Gastroesophageal sphincter (tissue), 4 donors: ENCODE results near the gene FRRS1L. TPM values are rescaled to one million over a fixed set of nuclear protein-coding genes. Genes with fewer than 3 reads are reported as not detected.
A peak's percentile ranks its signal among the peaks of the same experiment; 100 is the strongest.

Experiments
- ATAC-seq: fragments of 150-250 bp; one replicate; pipeline ENCODE4 v1.9.1; 2016; ENCODE audit warnings: mild to moderate bottlenecking, moderate library complexity
- H3K27ac ChIP-seq, 4 donors: fragments of 200-600 bp; sonication (generic) in 3 of 4; 1 replicate in 3 of 4; 2 replicates in 1 of 4; pipeline ENCODE4 v1.5.1; 2016 to 2019
- H3K27me3 ChIP-seq: fragments of 200-600 bp; sonication (generic); one replicate; pipeline ENCODE4 v1.5.1; 2019
- H3K36me3 ChIP-seq, 2 donors: fragments of 200-600 bp; sonication (generic); one replicate each; pipeline ENCODE4 v1.5.1; 2019; ENCODE audit warnings: control low read depth in 1 of 2
- H3K4me1 ChIP-seq, 3 donors: fragments of 200-600 bp; sonication (generic); 1 replicate in 2 of 3; 2 replicates in 1 of 3; pipeline ENCODE4 v1.5.1; 2016 to 2019; ENCODE audit warnings: control low read depth in 2 of 3
- H3K4me3 ChIP-seq, 2 donors: fragments of 200-600 bp; sonication (generic); one replicate each; pipeline ENCODE4 v1.5.1; 2019; ENCODE audit warnings: mild to moderate bottlenecking in 1 of 2, moderate library complexity in 1 of 2
- H3K9me3 ChIP-seq, 3 donors: fragments of 200-600 bp; sonication (generic); one replicate each; pipeline ENCODE4 v1.5.1; 2017 to 2019; ENCODE audit warnings: control low read depth in 2 of 3
- EP300 ChIP-seq: sonication (generic); formaldehyde crosslinking; IDR thresholded peaks from one replicate; pipeline ENCODE4 v1.6.1; 2017; ENCODE audit warnings: antibody characterized with exemption, mild to moderate bottlenecking
- POLR2A ChIP-seq, 2 donors: fragments of 450-650 bp; IDR thresholded peaks; one replicate each; pipeline ENCODE4 v1.6.1; 2017; ENCODE audit warnings: antibody characterized with exemption in 2 of 2, mild to moderate bottlenecking in 2 of 2, moderate library complexity in 1 of 2
- POLR2AphosphoS5 ChIP-seq: sonication (generic); formaldehyde crosslinking; IDR thresholded peaks from one replicate; pipeline ENCODE4 v1.6.1; 2017; ENCODE audit warnings: antibody characterized with exemption
- WGBS, 2 donors: methylation state at CpG; one replicate each; pipeline ENCODE4 v1.1.5; 2018; ENCODE audit warnings: low coverage in 1 of 2; 5-methylcytosine and 5-hydroxymethylcytosine counted together
- total RNA-seq, 4 donors: library from RNA; depleted of rRNA; stranded (reverse); fragments of >200 nt; gene quantifications; one replicate each; pipeline ENCODE4 v1.1.0, GENCODE V29; 2016
- TF ChIP-seq, protein P1 (sequence below), 4 experiments: fragments of 200-600 bp in 2 of 4; fragments of 450-650 bp in 2 of 4; sonication (generic) in 1 of 4; IDR thresholded peaks; one replicate each; pipeline ENCODE4 v1.5.1; 2017 to 2019; ENCODE audit warnings: antibody characterized with exemption in 4 of 4, mild to moderate bottlenecking in 2 of 4, moderate library complexity in 2 of 4

Gene FRRS1L
- total RNA-seq, 4 donors from 2014 or later, result 4.6 to 11.5 (median 10.1) TPM

GRCh38 chr9:109114670-109115069, 52.4 kb downstream of the FRRS1L start:
- no peaks in the 10 kb centered on the region for H3K9me3 ChIP-seq
- H3K4me1 ChIP-seq, result peaks cover 9 to 92% (median 38%) of the 10 kb centered on the region in 3 donors
- peak overlapping the region; percentile 85 to 95 (median 94) for H3K27ac ChIP-seq
- H3K4me3 ChIP-seq, result peak overlapping the region in 1 of 2 donors; percentile 22
- no peak for ATAC-seq
- no peaks in the 10 kb centered on the region for H3K27me3 ChIP-seq
- TF ChIP-seq, protein P1, sequence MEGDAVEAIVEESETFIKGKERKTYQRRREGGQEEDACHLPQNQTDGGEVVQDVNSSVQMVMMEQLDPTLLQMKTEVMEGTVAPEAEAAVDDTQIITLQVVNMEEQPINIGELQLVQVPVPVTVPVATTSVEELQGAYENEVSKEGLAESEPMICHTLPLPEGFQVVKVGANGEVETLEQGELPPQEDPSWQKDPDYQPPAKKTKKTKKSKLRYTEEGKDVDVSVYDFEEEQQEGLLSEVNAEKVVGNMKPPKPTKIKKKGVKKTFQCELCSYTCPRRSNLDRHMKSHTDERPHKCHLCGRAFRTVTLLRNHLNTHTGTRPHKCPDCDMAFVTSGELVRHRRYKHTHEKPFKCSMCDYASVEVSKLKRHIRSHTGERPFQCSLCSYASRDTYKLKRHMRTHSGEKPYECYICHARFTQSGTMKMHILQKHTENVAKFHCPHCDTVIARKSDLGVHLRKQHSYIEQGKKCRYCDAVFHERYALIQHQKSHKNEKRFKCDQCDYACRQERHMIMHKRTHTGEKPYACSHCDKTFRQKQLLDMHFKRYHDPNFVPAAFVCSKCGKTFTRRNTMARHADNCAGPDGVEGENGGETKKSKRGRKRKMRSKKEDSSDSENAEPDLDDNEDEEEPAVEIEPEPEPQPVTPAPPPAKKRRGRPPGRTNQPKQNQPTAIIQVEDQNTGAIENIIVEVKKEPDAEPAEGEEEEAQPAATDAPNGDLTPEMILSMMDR (IDR thresholded peaks at IDR 0.05), result no peak
- TF ChIP-seq EP300 (no peak), POLR2A (IDR thresholded peaks at IDR 0.05) (no peak), POLR2AphosphoS5 (peak; percentile 28)
- WGBS, 2 donors, result 20 to 28% methylated on average over 2 to 3 of the region's 3 CpGs
- H3K36me3 ChIP-seq, result no peaks in the 10 kb centered on the region

GRCh38 chr9:109113892-109114609, 53.0 kb downstream of the FRRS1L start:
- WGBS, 2 donors, result 38 to 70% methylated on average over 5 to 12 of the region's 12 CpGs
- Histone ChIP-seq H3K9me3 (no peaks in the 10 kb centered on the region), H3K4me1 (peaks cover 9 to 98% (median 38%) of the 10 kb centered on the region in 3 donors), H3K27ac (peak overlapping the region; percentile 85 to 95 (median 94)), H3K4me3 (peak overlapping the region in 1 of 2 donors; percentile 22), H3K27me3 (no peaks in the 10 kb centered on the region), H3K36me3 (no peaks in the 10 kb centered on the region)
- peak; percentile 52 for ATAC-seq
- TF ChIP-seq POLR2A (IDR thresholded peaks at IDR 0.05), result no peak
- peak; percentile 64 for TF ChIP-seq POLR2AphosphoS5

DNA sequence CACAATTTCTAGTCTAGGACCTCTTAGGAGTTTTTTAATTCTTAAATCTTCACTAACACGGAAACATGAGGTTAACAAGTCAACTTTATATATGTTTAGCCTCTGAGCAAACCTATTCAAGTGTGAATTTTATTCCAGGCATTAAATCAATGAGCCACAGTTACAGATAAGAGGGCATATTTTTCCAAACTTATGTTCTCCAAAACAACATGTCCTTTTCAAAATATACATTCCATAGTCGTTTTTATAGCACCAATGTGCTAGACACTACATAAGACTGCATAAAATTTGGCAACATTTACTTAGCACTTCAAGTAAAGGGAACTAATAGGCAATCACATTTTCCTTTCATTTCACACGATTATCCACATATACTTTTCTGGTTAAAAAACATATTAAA, 53.8 kb downstream of the FRRS1L start:
- peak overlapping the region; percentile 85 to 95 (median 94) for H3K27ac ChIP-seq
- no peaks in the 10 kb centered on the region for H3K36me3 ChIP-seq
- H3K27me3 ChIP-seq, result no peaks in the 10 kb centered on the region
- no peak for ATAC-seq
- TF ChIP-seq POLR2AphosphoS5, result no peak
- no peak for TF ChIP-seq EP300
- WGBS, 2 donors, result 38 to 41% methylated on average over 3 of the region's 3 CpGs
- H3K4me3 ChIP-seq, result no peak overlapping the region
- H3K9me3 ChIP-seq, result no peaks in the 10 kb centered on the region
- H3K4me1 ChIP-seq, result peaks cover 9 to 100% (median 38%) of the 10 kb centered on the region in 3 donors

GRCh38 chr9:109110329-109111021, 56.6 kb downstream of the FRRS1L start:
- Histone ChIP-seq H3K4me1 (peaks cover 15 to 98% (median 26%) of the 10 kb centered on the region in 3 donors), H3K27me3 (no peaks in the 10 kb centered on the region), H3K27ac (peak overlapping the region; percentile 77 to 95 (median 94)), H3K9me3 (no peaks in the 10 kb centered on the region), H3K36me3 (no peaks in the 10 kb centered on the region), H3K4me3 (no peak overlapping the region)
- 7 to 20% methylated on average over 3 to 5 of the region's 5 CpGs for WGBS, 2 donors
- peak; percentile 41 for TF ChIP-seq POLR2AphosphoS5
- no peak for TF ChIP-seq EP300
- peak; percentile 70 for ATAC-seq

DNA sequence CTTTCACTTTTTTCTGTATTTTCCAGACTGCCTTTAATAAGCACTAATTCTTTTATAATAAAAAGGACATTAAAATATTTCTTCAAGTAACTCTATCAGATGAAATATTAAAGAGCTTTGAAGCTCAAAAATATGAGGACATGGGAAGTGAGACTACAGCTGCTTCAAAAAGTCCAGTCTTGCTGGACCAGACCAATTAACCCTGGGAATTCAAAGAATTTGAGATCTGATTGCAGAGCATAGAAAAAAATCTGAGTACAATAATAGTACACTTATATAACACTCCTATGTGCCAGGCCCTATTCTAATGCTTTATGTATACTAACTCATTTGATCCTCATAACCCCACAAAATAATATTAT, 57.1 kb downstream of the FRRS1L start:
- no peaks in the 10 kb centered on the region for H3K36me3 ChIP-seq
- ATAC-seq, result no peak
- H3K9me3 ChIP-seq, result no peaks in the 10 kb centered on the region
- peaks cover 15 to 93% (median 26%) of the 10 kb centered on the region in 3 donors for H3K4me1 ChIP-seq
- TF ChIP-seq POLR2A (IDR thresholded peaks at IDR 0.05) (no peak), EP300 (no peak), POLR2AphosphoS5 (no peak)
- TF ChIP-seq, protein P1 (IDR thresholded peaks at IDR 0.05), result no peak
- H3K4me3 ChIP-seq, result no peak overlapping the region
- peak overlapping the region; percentile 77 to 95 (median 94) for H3K27ac ChIP-seq
- H3K27me3 ChIP-seq, result no peaks in the 10 kb centered on the region

- Histone ChIP-seq H3K27ac (peak overlapping the region; percentile 83 to 95 (median 94)), H3K4me3 (peak overlapping the region in 1 of 2 donors; percentile 7), H3K27me3 (no peaks in the 10 kb centered on the region), H3K9me3 (no peaks in the 10 kb centered on the region), H3K4me1 (peaks cover 8 to 80% (median 19%) of the 10 kb centered on the region in 3 donors), H3K36me3 (peaks cover 0 to 6% of the 10 kb centered on the region in 2 donors)
- TF ChIP-seq EP300, result no peak
- WGBS, 2 donors, result 18 to 30% methylated on average over 4 of the region's 4 CpGs
- ATAC-seq, result no peak
These were observed 58.7 kb downstream of the FRRS1L start for GRCh38 chr9:109108318-109108717.
